BE2C (cell line): ENCODE measurements around the gene RBM4B.

ENCODE experiments used
- DNase-seq: peaks from one replicate; pipeline ENCODE4 v3.0.0-alpha.2; 2020
- H3K27me3 ChIP-seq: fragments of 250-450 bp; sonication (Bioruptor Pico); 2 replicates; pipeline ENCODE4 v1.5.1; 2020; ENCODE audit warnings: mild to moderate bottlenecking
- H3K36me3 ChIP-seq: fragments of 250-450 bp; sonication (Bioruptor Pico); 2 replicates; pipeline ENCODE4 v1.5.1; 2020; ENCODE audit warnings: mild to moderate bottlenecking
- H3K4me1 ChIP-seq: fragments of 250-450 bp; sonication (Bioruptor Pico); 2 replicates; pipeline ENCODE4 v1.5.1; 2020
- H3K4me3 ChIP-seq: 2 replicates; pipeline ENCODE4 v1.5.1; 2011; ENCODE audit warnings: low read depth, low read length
- H3K9me3 ChIP-seq: fragments of 250-450 bp; sonication (Bioruptor Pico); 2 replicates; pipeline ENCODE4 v1.5.1; 2020
- CTCF ChIP-seq: IDR thresholded peaks from 2 replicates; pipeline ENCODE4 v1.5.1; 2012; ENCODE audit warnings: mild to moderate bottlenecking, low read depth, low read length

The RBM4B gene

DNA sequence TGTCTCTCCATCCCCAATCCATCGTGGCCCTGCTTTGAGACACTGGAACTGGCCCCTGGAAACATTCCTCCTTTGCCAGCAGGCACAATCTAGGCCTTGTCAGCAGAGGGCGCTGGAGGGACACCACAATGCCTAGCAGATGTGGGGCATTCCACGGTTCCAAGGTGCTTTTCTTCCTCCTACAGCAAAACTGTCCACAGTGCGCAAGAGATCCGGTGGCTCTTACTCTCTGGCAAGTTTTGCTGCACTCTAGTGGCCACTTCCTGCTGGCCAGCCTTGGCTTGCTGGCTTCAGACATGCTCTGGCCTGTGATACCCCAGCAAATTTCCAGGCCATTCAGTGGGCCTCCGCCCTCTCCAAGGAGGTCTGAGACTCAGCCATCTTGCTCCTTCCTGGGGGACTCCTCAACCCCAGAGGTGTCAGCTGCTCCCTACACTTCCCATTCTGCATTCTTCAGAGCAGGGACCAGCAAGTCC lies 17.1 kb upstream of the RBM4B start:
- Histone ChIP-seq H3K4me1 (no peaks in the 10 kb centered on the region), H3K4me3 (no peak overlapping the region), H3K36me3 (peaks cover 52% of the 10 kb centered on the region), H3K9me3 (no peaks in the 10 kb centered on the region), H3K27me3 (no peaks in the 10 kb centered on the region)
- TF ChIP-seq CTCF, result peak; percentile 96
- DNase-seq, result peak; percentile 93

DNA sequence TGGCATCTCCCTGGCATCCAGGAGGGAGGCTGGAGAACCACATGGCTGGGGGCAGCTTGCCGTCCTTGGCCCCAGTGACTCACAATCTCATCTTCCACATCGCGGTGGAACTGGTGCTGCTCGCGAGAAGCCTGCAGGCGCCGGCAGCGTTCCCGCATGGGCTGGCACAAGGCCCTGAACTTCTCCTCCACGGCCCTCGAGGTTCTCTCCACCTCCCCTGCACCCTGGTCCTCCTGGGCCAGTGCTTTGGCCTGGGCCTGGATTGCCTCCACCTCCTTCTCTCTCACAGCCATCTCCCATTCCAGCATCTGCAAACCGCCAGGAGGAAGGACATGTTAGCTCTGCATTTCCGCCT lies 16.3 kb upstream of the RBM4B start:
- Histone ChIP-seq H3K9me3 (no peaks in the 10 kb centered on the region), H3K27me3 (no peaks in the 10 kb centered on the region), H3K36me3 (peaks cover 53% of the 10 kb centered on the region), H3K4me1 (no peaks in the 10 kb centered on the region), H3K4me3 (no peak overlapping the region)
- TF ChIP-seq CTCF, result no peak
- DNase-seq, result no peak

DNA sequence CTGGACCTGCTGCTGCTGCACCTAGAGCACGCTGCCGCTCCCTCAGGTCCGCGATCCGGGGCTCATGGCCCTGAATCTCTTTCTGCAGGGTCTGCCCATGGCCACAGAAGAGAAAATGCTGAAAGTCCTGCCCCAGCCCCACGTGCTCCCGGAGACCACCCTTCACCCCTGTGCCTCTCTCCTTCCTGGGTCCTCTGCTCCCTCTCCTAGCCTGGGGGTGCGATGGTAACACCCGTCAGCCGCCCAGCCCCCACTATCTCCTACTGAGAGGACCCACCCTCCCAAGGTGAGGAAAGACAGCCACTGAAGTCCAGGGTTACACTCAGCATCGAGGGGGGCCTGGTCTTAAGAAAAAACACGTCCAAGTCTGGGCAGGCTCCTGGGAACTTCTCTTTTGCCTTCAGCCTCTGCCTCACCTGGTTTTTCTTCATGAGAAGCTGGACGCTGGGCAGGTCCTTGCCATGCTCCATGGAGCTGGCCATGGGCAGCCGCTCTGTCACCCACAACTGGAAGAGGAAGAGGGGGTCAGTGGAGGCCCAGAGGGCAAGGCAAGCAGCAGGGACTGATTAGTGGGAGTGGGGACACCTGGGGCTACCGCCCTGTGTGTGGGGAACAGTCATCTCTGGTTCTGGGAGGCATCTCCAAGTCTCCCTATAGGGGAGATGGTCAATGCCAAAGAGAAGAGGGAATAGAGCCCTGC lies 15.8 kb upstream of the RBM4B start:
- H3K36me3 ChIP-seq, result peaks cover 52% of the 10 kb centered on the region
- no peaks in the 10 kb centered on the region for H3K27me3 ChIP-seq
- DNase-seq, result no peak
- no peak for TF ChIP-seq CTCF
- H3K4me3 ChIP-seq, result no peak overlapping the region
- H3K9me3 ChIP-seq, result no peaks in the 10 kb centered on the region
- H3K4me1 ChIP-seq, result no peaks in the 10 kb centered on the region

DNA sequence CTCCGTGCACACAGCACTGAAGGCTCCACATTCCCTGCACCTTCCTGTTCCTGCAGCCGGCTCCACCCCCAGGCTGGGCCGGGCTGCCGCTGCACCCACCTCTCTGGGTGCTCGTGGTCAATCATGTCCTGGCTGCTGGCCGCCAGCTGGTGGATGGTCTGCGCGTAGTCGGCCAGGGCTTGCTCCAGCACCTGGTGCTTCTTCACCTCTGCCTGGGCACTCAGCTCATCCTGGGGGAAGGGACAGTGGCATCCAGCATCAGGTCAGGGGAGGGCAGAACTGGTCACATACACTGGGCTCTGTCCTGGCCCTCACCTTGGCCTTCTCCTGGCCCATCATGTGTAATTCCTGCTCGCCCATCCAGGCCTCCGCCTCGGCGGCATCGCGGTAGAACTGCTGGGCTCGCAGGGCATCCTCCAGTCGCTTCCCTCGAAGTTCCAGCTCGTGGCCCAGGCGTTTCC lies 15.2 kb upstream of the RBM4B start:
- TF ChIP-seq CTCF, result no peak
- Histone ChIP-seq H3K36me3 (peaks cover 53% of the 10 kb centered on the region), H3K27me3 (no peaks in the 10 kb centered on the region), H3K4me1 (no peaks in the 10 kb centered on the region), H3K4me3 (no peak overlapping the region), H3K9me3 (no peaks in the 10 kb centered on the region)
- no peak for DNase-seq

- H3K4me3 ChIP-seq, result no peak overlapping the region
- peaks cover 54% of the 10 kb centered on the region for H3K36me3 ChIP-seq
- no peaks in the 10 kb centered on the region for H3K9me3 ChIP-seq
- no peak for DNase-seq
- no peaks in the 10 kb centered on the region for H3K4me1 ChIP-seq
- no peaks in the 10 kb centered on the region for H3K27me3 ChIP-seq
- no peak for TF ChIP-seq CTCF
Observed at GRCh38 chr11:66692446-66692845, 14.8 kb upstream of the RBM4B start.

GRCh38 chr11:66691311-66691980 lies 13.8 kb upstream of the RBM4B start:
- Histone ChIP-seq H3K27me3 (no peaks in the 10 kb centered on the region), H3K4me3 (no peak overlapping the region), H3K9me3 (no peaks in the 10 kb centered on the region), H3K4me1 (no peaks in the 10 kb centered on the region), H3K36me3 (peaks cover 62% of the 10 kb centered on the region)
- TF ChIP-seq CTCF, result no peak
- DNase-seq, result no peak
